T follicular helper cell (primary cell): ENCODE results near the gene UGT1A5.

Experiments used
- DNase-seq: peaks from one replicate; pipeline ENCODE4 v3.0.0-alpha.2; 2020; ENCODE audit warnings: low read depth

The UGT1A5 gene

GRCh38 chr2:233712611-233713261 lies at the start of gene UGT1A5:
TSS of gene UGT1A5 (plus strand) at chr2:233712907. CDS start at chr2:233712992, 85 bp downstream.
- no peak for DNase-seq

GRCh38 chr2:233663911-233664310 lies 48.8 kb upstream of the UGT1A5 start:
- DNase-seq: no peak

GRCh38 chr2:233668605-233669260 lies 44.0 kb upstream of the UGT1A5 start:
- DNase-seq: no peak

- DNase-seq: no peak
Measured at GRCh38 chr2:233671290-233672161, 41.2 kb upstream of the UGT1A5 start, which contains the start of gene UGT1A9. TSS of gene UGT1A9 (plus strand) at chr2:233671898. CDS start at chr2:233671935, 37 bp downstream.

GRCh38 chr2:233672886-233673285 lies 39.8 kb upstream of the UGT1A5 start:
- no peak for DNase-seq

GRCh38 chr2:233673896-233674295 lies 38.8 kb upstream of the UGT1A5 start:
- no peak for DNase-seq

- no peak for DNase-seq
Measured at GRCh38 chr2:233674314-233674713, 38.4 kb upstream of the UGT1A5 start.

- no peak for DNase-seq
Measured at GRCh38 chr2:233674995-233675394, 37.7 kb upstream of the UGT1A5 start.

GRCh38 chr2:233676046-233676445 lies 36.7 kb upstream of the UGT1A5 start:
- no peak for DNase-seq

GRCh38 chr2:233679196-233679595 lies 33.5 kb upstream of the UGT1A5 start:
- DNase-seq: no peak

- no peak for DNase-seq
Measured at GRCh38 chr2:233680361-233681045, 32.2 kb upstream of the UGT1A5 start.

- no peak for DNase-seq
Measured at GRCh38 chr2:233681521-233682099, 31.1 kb upstream of the UGT1A5 start, which contains the start of gene UGT1A7. TSS of gene UGT1A7 (plus strand) at chr2:233681901. CDS start at chr2:233681938, 37 bp downstream.

- DNase-seq: no peak
Measured at GRCh38 chr2:233684640-233685039, 28.1 kb upstream of the UGT1A5 start.

GRCh38 chr2:233686928-233687327 lies 25.8 kb upstream of the UGT1A5 start:
- DNase-seq: no peak

GRCh38 chr2:233688341-233688740 lies 24.4 kb upstream of the UGT1A5 start:
- DNase-seq: no peak

- no peak for DNase-seq
Measured at GRCh38 chr2:233689031-233689430, 23.7 kb upstream of the UGT1A5 start.

- DNase-seq: no peak
Measured at GRCh38 chr2:233689501-233689900, 23.2 kb upstream of the UGT1A5 start.

GRCh38 chr2:233690444-233690843 lies 22.3 kb upstream of the UGT1A5 start:
- no peak for DNase-seq

GRCh38 chr2:233691443-233692433 lies 21.0 kb upstream of the UGT1A5 start:
- DNase-seq: no peak

- DNase-seq: no peak
Measured at GRCh38 chr2:233692648-233693047, 20.1 kb upstream of the UGT1A5 start, which contains the start of gene UGT1A6. TSS of gene UGT1A6 (plus strand) at chr2:233692890. CDS start at chr2:233693005, 115 bp downstream.
